ENCODE measurements around the gene VKORC1. TPM values are rescaled to one million over a fixed set of nuclear protein-coding genes. Genes with fewer than 3 reads are reported as not detected.

VKORC1 gene
- total and polyA plus RNA-seq, 2 experiments from 2014 or later, result 105 to 195 TPM

DNA sequence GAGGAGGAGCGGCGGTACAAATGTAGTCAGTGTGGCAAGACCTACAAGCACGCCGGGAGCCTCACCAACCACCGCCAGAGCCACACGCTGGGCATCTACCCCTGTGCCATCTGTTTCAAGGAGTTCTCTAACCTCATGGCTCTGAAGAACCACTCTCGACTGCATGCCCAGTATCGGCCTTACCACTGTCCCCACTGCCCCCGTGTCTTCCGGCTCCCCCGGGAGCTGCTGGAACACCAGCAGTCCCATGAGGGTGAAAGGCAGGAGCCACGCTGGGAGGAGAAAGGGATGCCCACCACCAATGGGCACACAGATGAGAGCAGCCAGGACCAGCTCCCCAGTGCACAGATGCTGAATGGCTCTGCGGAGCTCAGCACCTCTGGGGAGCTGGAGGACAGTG lies 17.6 kb downstream of the VKORC1 start:
- no peaks in the 10 kb centered on the region for H3K9me3 ChIP-seq (ENCODE audit: low read depth)
- H3K36me3 ChIP-seq (replicated peaks; ENCODE audit: insufficient read depth, low read depth), result no peaks in the 10 kb centered on the region
- WGBS (ENCODE audit: low lambda C conversion rate, missing lambda C conversion rate), result 98% methylated on average over 13 of the region's 13 CpGs
- TF ChIP-seq EZH2 (IDR thresholded peaks at IDR 0.05; ENCODE audit: borderline replicate concordance), result no peak
- H3K9me2 ChIP-seq (replicated peaks; ENCODE audit: insufficient read depth), result no peaks in the 10 kb centered on the region
- no peak for DNase-seq (ENCODE audit: low spot score)
- no peak overlapping the region for H2AFZ ChIP-seq
- peaks cover 46% of the 10 kb centered on the region for H3K79me2 ChIP-seq
- peaks cover 7% of the 10 kb centered on the region for H3K4me1 ChIP-seq (ENCODE audit: insufficient read depth)
- no peak overlapping the region for H3K27ac ChIP-seq
- no peaks in the 10 kb centered on the region for H4K20me1 ChIP-seq (ENCODE audit: insufficient read depth, poor library complexity, severe bottlenecking)
- H3K4me3 ChIP-seq, result no peak overlapping the region
- no peak overlapping the region for H3K4me2 ChIP-seq
- H3K27me3 ChIP-seq, result no peaks in the 10 kb centered on the region

DNA sequence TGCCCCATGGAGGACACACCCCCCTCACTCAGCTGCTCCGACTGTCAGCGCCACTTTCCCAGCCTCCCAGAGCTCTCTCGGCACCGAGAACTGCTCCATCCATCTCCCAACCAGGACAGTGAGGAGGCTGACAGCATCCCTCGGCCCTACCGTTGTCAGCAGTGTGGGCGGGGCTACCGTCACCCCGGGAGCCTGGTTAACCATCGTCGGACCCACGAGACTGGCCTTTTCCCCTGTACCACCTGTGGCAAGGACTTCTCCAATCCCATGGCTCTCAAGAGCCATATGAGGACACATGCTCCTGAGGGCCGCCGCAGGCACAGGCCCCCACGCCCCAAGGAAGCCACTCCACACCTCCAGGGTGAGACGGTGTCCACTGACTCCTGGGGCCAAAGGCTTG lies 18.3 kb downstream of the VKORC1 start:
- no peak overlapping the region for H3K4me3 ChIP-seq
- H3K27me3 ChIP-seq, result no peaks in the 10 kb centered on the region
- H3K27ac ChIP-seq, result no peak overlapping the region
- no peaks in the 10 kb centered on the region for H4K20me1 ChIP-seq (ENCODE audit: insufficient read depth, poor library complexity, severe bottlenecking)
- no peaks in the 10 kb centered on the region for H3K36me3 ChIP-seq (replicated peaks; ENCODE audit: insufficient read depth, low read depth)
- no peaks in the 10 kb centered on the region for H3K9me2 ChIP-seq (replicated peaks; ENCODE audit: insufficient read depth)
- no peaks in the 10 kb centered on the region for H3K9me3 ChIP-seq (ENCODE audit: low read depth)
- WGBS (ENCODE audit: low lambda C conversion rate, missing lambda C conversion rate), result 83% methylated on average over 16 of the region's 16 CpGs
- peaks cover 10% of the 10 kb centered on the region for H3K4me1 ChIP-seq (ENCODE audit: insufficient read depth)
- no peak overlapping the region for H3K4me2 ChIP-seq
- H3K79me2 ChIP-seq, result peaks cover 53% of the 10 kb centered on the region
- TF ChIP-seq, protein P1, sequence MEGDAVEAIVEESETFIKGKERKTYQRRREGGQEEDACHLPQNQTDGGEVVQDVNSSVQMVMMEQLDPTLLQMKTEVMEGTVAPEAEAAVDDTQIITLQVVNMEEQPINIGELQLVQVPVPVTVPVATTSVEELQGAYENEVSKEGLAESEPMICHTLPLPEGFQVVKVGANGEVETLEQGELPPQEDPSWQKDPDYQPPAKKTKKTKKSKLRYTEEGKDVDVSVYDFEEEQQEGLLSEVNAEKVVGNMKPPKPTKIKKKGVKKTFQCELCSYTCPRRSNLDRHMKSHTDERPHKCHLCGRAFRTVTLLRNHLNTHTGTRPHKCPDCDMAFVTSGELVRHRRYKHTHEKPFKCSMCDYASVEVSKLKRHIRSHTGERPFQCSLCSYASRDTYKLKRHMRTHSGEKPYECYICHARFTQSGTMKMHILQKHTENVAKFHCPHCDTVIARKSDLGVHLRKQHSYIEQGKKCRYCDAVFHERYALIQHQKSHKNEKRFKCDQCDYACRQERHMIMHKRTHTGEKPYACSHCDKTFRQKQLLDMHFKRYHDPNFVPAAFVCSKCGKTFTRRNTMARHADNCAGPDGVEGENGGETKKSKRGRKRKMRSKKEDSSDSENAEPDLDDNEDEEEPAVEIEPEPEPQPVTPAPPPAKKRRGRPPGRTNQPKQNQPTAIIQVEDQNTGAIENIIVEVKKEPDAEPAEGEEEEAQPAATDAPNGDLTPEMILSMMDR (IDR thresholded peaks at IDR 0.05; ENCODE audit: poor library complexity), result no peak
- no peak for TF ChIP-seq EZH2phosphoT487 (IDR thresholded peaks at IDR 0.05; ENCODE audit: low read depth, severe bottlenecking, unreplicated experiment)
- TF ChIP-seq EZH2 (IDR thresholded peaks at IDR 0.05; ENCODE audit: borderline replicate concordance), result no peak
- peak; percentile 5 for DNase-seq (ENCODE audit: low spot score)
- H2AFZ ChIP-seq, result no peak overlapping the region

DNA sequence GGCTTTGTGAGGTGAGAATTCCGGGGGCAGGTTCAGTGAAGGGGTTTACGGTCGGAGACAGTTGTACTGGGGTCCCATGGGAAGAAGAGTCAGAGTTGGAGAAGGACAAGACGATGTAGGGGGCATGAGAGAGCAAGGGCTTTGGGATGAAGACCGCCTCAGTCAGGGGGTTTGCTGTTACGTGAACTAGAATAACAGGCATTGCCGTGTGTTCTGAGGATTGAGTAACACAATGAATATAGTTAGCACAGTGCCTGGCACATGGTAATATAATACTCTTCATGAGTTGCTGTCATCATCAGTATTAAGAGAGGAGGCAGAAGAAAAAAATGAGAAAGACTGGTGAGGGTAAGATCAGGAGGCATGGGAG lies 19.8 kb downstream of the VKORC1 start:
- H3K27ac ChIP-seq, result peak overlapping the region; percentile 94
- TF ChIP-seq, protein P1 (IDR thresholded peaks at IDR 0.05; ENCODE audit: poor library complexity), result peak; percentile 2
- TF ChIP-seq EZH2 (IDR thresholded peaks at IDR 0.05; ENCODE audit: borderline replicate concordance), result no peak
- WGBS (ENCODE audit: low lambda C conversion rate, missing lambda C conversion rate), result 5% methylated on average over 7 of the region's 7 CpGs
- H3K9me2 ChIP-seq (replicated peaks; ENCODE audit: insufficient read depth), result no peaks in the 10 kb centered on the region
- DNase-seq (ENCODE audit: low spot score), result no peak
- H3K4me1 ChIP-seq (ENCODE audit: insufficient read depth), result peaks cover 10% of the 10 kb centered on the region
- no peaks in the 10 kb centered on the region for H3K27me3 ChIP-seq
- peak overlapping the region; percentile 85 for H3K4me3 ChIP-seq
- H4K20me1 ChIP-seq (ENCODE audit: insufficient read depth, poor library complexity, severe bottlenecking), result no peaks in the 10 kb centered on the region
- peaks cover 68% of the 10 kb centered on the region for H3K79me2 ChIP-seq
- no peaks in the 10 kb centered on the region for H3K9me3 ChIP-seq (ENCODE audit: low read depth)
- H2AFZ ChIP-seq, result peak overlapping the region; percentile 66
- peak overlapping the region; percentile 90 for H3K4me2 ChIP-seq
- no peaks in the 10 kb centered on the region for H3K36me3 ChIP-seq (replicated peaks; ENCODE audit: insufficient read depth, low read depth)

DNA sequence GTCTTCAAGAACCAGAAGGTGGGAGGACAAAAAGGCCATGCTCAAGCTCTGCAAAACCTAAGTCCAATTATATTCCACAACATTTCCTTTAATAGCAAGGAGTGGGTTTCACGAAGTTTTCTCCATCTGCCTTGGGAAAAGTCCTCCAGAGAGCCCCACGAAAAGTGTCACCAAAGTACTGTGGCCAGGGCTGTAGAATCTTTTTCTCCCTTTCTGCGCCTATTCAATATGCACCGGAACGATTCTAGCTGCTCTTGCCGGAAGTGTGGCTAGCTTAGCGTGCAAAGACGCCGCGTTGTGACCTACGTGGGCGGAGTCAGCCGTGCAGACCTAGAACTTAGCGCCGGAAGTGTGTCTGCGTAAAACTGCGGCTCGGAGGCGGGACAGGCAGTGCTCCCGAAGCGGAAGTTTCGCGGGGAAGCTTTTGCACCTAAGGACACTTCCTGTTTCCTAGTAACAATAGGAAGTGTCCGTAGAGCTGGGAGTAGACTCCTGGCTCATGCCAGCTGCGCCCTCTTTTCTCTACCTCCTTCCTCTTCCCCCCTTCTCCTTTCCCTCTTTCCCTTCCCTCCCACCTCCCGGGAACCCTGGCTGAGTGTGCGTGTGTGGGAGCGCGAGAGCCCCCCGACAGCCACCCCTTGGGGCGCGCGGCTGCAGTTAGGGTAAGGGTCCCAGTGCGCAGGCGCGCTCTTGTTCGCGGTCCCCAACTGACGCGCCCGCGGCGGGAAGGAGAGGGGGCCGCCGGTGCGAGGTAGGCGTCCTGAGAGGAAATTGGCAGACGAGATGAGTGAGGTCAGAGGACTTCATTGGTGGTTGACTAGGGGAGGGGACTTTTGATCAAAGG lies 20.4 kb downstream of the VKORC1 start, which contains the start of the genes ZNF646 and ZNF668:
ZNF646 (plus strand) TSS at position 453 of the 844 bp plus-strand sequence. CDS start 1,903 bp downstream, outside the sequence.
ZNF668 (minus strand) TSS at position 271 of the 844 bp plus-strand sequence. CDS start 9,781 bp downstream, outside the sequence.
- no peaks in the 10 kb centered on the region for H3K9me2 ChIP-seq (replicated peaks; ENCODE audit: insufficient read depth)
- H4K20me1 ChIP-seq (ENCODE audit: insufficient read depth, poor library complexity, severe bottlenecking), result no peaks in the 10 kb centered on the region
- no peaks in the 10 kb centered on the region for H3K9me3 ChIP-seq (ENCODE audit: low read depth)
- peaks cover 10% of the 10 kb centered on the region for H3K4me1 ChIP-seq (ENCODE audit: insufficient read depth)
- no peak for TF ChIP-seq EZH2phosphoT487 (IDR thresholded peaks at IDR 0.05; ENCODE audit: low read depth, severe bottlenecking, unreplicated experiment)
- TF ChIP-seq, protein P1 (IDR thresholded peaks at IDR 0.05; ENCODE audit: poor library complexity), result no peak
- TF ChIP-seq EZH2 (IDR thresholded peaks at IDR 0.05; ENCODE audit: borderline replicate concordance), result no peak
- H2AFZ ChIP-seq, result peak within 1 kb of the TSS; percentile 80
- peak within 1 kb of the TSS; percentile 99 for H3K27ac ChIP-seq
- H3K4me2 ChIP-seq, result peak within 1 kb of the TSS; percentile 90
- H3K27me3 ChIP-seq, result no peaks in the 10 kb centered on the region
- WGBS (ENCODE audit: low lambda C conversion rate, missing lambda C conversion rate), result under 1% methylated on average over 46 of the region's 48 CpGs
- H3K36me3 ChIP-seq (replicated peaks; ENCODE audit: insufficient read depth, low read depth), result no peaks in the 10 kb centered on the region
- DNase-seq (ENCODE audit: low spot score), result peak; percentile 100
- peak within 1 kb of the TSS; percentile 85 for H3K4me3 ChIP-seq
- peaks cover 74% of the 10 kb centered on the region for H3K79me2 ChIP-seq
